T1000 (cell line): ENCODE results near the gene LETM1.

Experiments used
- DNase-seq: peaks from one replicate; lab custom pipeline; 2025; ENCODE audit warnings: mixed read lengths; lab: John Stamatoyannopoulos, UW

LETM1 gene

DNA sequence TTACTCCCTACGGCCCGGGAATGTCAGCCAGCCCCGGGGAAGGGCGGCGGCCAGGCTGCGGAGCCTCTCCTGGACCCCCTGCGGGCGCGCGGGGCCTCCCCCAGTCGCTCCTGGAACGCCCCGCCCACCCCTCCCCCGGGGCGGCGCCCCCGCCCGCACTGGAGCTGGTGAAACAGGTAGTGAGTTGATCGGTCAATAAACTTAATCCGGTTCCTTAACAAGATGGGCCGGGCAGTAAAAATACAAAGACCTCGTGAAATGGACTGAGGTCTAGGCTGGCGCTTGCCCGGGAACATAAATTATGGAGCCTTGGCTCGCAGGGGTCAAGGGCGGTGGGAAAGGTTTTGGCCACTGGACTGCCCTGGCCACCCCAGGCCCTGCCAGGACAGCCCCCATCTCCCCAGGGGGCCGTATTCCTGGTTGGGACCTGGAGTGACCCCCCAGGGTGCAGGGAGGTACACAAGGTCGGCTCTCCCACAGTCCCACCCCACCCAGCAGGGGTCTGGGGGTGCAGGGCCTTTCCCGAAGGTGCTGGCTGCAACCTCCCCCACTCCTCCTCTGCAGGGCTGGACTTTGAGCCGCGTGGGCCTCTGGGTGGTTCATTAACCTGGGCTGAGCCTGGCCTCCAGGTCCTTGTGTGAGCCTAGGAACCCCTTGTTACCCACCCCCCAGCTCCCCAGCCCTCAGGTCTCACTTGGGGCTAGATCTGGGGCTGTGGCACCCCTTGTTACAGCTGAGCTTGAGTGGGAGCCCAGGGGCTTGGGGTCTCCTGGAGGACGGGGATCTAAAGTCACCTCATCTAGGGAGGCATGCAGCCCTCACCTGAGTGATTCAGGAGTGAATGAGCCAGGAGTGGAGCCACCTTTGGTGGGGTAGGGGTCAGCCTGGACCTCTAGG lies 60.4 kb downstream of the LETM1 start:
- no peak for DNase-seq

GRCh38 chr4:1794809-1795298 lies 61.1 kb downstream of the LETM1 start:
- no peak for DNase-seq

GRCh38 chr4:1793940-1794808 lies 61.8 kb downstream of the LETM1 start:
- no peak for DNase-seq

GRCh38 chr4:1793496-1793840 lies 62.5 kb downstream of the LETM1 start:
- DNase-seq: no peak

DNA sequence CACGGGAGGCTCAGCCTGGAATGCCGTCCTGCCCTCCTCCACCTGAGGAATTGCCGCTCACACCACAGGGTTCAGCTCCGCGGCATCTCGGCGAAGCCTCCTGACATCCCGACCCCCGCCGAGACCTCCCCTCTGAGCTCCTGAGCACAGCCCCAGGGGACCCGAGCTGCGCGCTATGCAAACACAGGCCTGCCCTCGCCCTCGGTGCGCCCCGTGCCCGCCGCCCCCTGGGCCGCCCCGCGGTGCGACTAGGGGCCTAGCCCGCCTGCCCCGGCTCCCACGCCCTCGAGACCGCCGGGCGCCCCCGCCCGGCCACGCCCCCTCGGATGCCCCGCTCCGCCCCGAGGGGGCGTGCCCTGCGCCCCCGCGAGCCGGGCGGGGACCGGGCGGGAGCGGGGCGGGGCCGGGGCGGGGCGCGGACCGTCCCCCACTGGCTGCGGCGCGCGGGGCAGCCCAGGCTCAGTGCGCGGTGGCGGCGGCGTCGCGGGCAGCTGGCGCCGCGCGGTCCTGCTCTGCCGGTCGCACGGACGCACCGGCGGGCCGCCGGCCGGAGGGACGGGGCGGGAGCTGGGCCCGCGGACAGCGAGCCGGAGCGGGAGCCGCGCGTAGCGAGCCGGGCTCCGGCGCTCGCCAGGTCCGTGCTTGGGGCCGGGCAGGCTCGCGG lies 63.0 kb downstream of the LETM1 start, which contains the start of gene FGFR3:
Gene FGFR3, plus strand, starts transcription at position 462 of the 664 bp plus-strand sequence. CDS start 642 bp downstream, outside the sequence.
- no peak for DNase-seq

- DNase-seq: no peak
Measured at GRCh38 chr4:1792158-1792831, 63.7 kb downstream of the LETM1 start.

DNA sequence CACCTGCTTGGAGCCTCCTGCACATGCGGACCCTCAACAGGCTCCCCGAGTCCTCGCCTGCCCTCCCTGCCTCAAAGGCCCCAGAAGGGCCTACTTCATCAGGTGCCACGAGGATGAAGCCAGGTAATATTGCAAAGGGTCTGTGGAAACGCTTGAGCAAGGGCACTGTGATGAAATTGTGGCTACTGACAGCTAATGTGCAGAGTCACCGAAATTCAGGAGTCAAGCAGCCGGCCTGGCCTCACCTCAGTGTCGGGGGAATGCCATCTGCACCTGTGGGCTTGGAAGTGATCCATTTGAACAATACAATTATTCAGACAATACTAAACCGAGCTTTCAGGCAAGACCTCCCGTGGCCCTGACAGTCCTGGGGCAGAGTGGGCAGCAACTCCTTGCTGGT lies 66.0 kb downstream of the LETM1 start:
- no peak for DNase-seq

GRCh38 chr4:1789552-1789951 lies 66.4 kb downstream of the LETM1 start:
- DNase-seq: no peak

DNA sequence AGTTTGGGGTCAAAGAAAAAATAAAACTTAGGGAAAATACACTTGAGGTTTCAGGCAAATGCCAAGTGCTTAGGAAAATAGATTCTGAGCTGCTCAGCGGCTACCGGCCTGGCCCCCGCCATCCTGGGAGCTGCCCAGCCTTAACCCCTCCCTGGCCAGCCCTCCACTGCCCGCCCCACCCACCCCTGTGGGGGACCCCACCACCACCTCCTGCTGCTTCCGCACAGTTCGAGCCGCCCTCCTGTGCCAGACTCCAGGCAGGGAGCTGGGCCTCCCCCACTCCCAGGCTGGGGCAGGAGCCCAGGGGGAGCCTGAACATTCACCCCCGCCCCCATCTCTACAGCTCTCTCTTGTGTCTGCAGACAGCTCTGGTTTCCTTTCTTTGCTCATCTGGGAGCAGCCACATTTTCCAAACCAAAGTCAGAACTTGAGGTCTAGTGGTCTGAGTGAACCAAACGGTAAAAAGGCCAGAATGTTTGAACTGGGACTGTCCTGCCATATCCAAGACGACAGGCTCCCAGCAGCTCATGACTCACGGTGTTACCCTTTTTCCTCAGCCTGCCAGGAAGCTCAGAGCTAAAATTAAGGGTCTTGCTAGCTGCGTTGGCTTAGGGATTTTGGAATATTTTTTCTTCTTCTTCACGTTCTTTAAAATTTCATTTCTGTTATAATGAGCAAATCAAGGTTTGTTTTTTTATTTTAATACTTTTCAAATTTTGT lies 67.5 kb downstream of the LETM1 start:
- DNase-seq: no peak

- DNase-seq: no peak
Measured at GRCh38 chr4:1787411-1788077, 68.4 kb downstream of the LETM1 start.

DNA sequence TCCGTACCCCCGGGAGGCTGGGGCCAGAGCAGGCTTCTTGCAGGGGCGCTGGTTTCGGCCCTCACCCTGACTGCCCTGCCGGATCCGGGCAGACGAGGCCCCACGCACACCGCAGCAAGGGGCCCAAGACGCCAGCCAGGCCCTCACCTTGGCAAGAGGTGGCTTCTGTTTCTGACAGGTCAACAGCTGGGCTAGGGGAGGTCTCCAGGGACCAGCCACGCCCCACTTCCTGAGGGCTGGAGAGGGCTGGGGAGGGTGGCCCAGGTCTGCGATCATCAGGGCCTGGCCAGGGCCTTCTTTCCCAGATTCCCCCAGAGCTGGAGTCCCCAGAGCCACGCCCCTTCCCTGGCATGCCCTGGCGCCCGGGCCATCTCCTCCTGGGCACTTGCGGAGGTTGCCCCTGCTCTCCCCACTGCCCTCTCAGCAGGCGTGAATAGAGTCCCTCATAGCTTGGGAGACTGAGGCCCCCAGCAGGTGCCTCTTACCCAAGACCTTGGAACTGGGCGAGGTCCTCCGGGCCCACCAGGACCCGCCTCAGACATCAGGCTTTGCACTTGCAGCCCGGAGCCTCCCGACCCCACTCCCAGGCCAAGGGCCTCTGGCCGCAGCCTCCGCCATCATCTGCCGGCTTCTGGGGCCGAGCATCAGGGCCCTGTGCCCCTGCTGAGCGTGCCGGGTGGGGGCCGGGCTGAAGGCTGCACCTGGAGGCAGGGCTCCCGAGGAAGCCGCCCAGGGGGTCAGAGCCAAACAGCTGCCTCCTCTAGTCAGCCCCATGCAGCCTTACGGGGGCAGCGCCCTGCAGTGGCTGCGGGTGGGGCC lies 69.2 kb downstream of the LETM1 start:
- DNase-seq: no peak

- no peak for DNase-seq
Measured at GRCh38 chr4:1785592-1785991, 70.4 kb downstream of the LETM1 start.

DNA sequence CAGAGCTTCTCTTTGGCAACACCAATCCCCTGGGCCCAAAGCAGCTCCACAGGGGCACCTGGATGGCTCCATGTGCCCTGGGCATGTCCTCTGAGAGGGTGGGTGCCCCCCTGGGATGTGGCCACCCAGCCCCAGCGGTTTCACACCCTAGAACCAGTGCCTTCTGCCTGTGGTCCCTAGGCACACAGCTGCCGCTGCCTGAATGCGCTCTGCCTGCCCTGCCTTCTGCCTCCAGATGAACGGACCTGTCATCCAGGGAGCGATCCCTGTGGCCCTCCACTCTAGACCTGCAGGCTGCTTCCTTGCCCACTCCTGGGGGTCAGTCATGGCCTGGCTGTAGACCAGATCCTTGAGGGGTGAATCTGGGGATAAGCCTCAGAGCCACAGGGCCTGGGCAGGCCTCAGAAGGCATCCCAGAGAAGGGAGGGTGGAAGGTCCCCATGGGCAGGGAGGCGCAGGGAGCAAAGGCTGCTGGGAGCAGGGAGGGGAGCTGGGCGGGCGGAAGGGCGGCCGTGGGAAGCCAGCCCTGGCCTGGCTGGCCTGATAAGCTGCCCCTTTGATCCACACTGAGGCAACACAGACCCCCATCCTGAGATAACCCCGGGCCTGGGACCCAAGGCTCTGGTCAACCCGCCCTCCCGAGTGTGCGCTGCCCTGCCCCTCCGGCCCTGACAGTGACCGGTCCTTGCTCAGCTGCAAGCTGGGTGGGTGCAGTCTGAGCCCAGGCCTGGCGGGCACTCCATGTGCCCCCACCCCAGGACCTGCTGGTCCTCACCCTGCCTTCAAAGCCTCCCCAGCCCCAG lies 71.0 kb downstream of the LETM1 start:
- no peak for DNase-seq

DNA sequence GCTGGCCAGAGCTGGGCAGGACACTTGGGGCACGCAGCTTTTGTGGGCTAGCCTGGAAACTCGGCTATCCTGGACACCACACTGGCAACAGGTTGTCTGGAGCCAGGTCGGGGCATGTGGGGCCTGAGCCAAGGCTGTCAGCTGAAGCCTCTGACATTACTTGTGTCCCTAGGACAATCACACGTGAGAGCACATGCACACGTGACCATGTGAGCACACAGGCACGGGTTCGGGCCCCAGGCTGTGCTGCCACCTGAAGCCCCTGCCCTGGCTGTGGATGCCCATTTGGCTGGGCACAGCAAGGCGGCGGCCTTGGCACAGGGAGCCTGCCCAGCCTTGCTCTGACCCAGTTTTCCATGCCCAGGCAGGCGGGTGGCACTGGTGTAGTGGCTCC lies 71.6 kb downstream of the LETM1 start:
- no peak for DNase-seq

DNA sequence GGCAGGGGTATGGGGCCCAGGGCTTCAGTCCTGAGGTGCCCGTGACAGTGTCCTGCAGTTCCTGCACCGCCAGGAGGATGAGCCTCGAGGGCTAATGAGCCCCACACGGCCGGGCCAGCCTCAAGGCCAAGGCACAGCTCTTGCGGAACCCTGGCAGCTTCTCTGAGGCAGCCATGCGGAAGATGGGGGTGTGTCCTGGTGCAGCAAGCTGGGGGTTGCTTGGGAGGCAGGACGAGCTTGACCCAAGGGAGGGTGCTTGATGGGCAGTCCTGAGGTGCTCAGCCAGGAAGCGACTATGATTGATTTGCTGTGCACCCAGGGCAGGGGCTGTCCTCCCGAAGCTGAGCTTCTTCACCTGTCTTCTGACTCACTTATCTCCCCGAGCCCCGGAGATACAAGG lies 72.0 kb downstream of the LETM1 start:
- DNase-seq: no peak

GRCh38 chr4:1783015-1783414 lies 72.9 kb downstream of the LETM1 start:
- DNase-seq: no peak

- no peak for DNase-seq
Measured at GRCh38 chr4:1780435-1780834, 75.5 kb downstream of the LETM1 start.

GRCh38 chr4:1779588-1780382 lies 76.2 kb downstream of the LETM1 start:
- DNase-seq: no peak
